ENCODE measurements around the gene CCT6A.
"Not testable (repeated sequence)": the region's sequence is repeated elsewhere in the genome, so short reads cannot be mapped to it uniquely, and the experiment has no call there.

Gene CCT6A

GRCh38 chr7:56031556-56031955, 20.0 kb upstream of the CCT6A start:
- H3K4me1 ChIP-seq (ENCODE audit: control insufficient read depth, insufficient read depth, low read length); H3K9ac ChIP-seq (ENCODE audit: low read length); H3K4me3 ChIP-seq (ENCODE audit: low read length); H3K9me3 ChIP-seq (ENCODE audit: control insufficient read depth, low read length); H3K27me3 ChIP-seq (ENCODE audit: control insufficient read depth, insufficient read depth, low read length); H3K36me3 ChIP-seq (ENCODE audit: control insufficient read depth, insufficient read depth, low read length): not testable (repeated sequence)

DNA sequence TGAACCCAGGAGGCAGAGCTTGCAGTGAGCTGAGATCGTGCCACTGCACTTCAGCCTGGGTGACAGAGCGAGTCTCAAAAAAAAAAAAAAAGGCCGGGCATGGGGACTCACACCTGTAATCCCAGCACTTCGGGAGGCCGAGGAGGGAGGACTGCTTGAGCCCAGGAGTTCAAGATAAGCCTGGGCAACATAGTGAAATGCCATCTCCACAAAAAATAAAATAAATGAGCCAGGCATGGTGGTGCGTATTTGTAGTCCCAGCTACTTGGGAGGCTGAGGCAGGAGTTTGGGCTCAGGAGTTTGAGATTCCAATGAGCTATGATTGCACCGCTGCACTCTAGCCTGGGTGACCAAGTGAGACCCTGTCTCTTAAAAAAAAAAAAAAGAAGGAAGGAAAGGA, 19.0 kb upstream of the CCT6A start:
- not testable (repeated sequence) for H3K27me3 ChIP-seq (ENCODE audit: control insufficient read depth, insufficient read depth, low read length); H3K4me3 ChIP-seq (ENCODE audit: low read length); H3K9ac ChIP-seq (ENCODE audit: low read length); H3K9me3 ChIP-seq (ENCODE audit: control insufficient read depth, low read length); H3K36me3 ChIP-seq (ENCODE audit: control insufficient read depth, insufficient read depth, low read length); H3K4me1 ChIP-seq (ENCODE audit: control insufficient read depth, insufficient read depth, low read length)

- H3K4me3 ChIP-seq (ENCODE audit: low read length): peak overlapping the region; percentile 92
Measured at GRCh38 chr7:56033671-56034432, 17.7 kb upstream of the CCT6A start.

DNA sequence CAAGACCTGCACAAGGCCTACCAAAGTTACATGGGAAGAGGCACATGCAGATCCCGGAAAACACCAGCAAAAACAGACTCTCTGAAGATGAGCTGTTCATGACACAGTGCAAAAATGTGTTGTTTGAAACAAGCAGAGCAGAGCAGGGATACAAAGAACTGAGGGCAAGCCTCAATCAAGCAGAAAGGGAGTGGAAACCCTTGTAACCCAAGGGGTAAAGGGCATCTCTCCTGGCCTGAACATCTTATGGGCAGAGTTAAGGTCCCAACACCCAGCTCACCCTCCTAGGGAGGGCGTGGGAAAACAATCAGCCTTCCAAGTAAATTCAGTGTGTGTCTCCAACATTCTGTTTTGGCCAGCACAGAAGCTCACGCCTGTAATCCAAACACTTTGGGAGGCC, 10.8 kb upstream of the CCT6A start:
- H3K27me3 ChIP-seq (ENCODE audit: control insufficient read depth, insufficient read depth, low read length): no peaks in the 10 kb centered on the region
- H3K9ac ChIP-seq (ENCODE audit: low read length): no peak overlapping the region
- H3K36me3 ChIP-seq (ENCODE audit: control insufficient read depth, insufficient read depth, low read length): no peaks in the 10 kb centered on the region
- no peaks in the 10 kb centered on the region for H3K9me3 ChIP-seq (ENCODE audit: control insufficient read depth, low read length)
- no peak overlapping the region for H3K4me3 ChIP-seq (ENCODE audit: low read length)
- H3K4me1 ChIP-seq (ENCODE audit: control insufficient read depth, insufficient read depth, low read length): no peaks in the 10 kb centered on the region

More at GRCh38 chr7:56033671-56034432, 17.7 kb upstream of the CCT6A start:
- Histone ChIP-seq H3K9ac (ENCODE audit: low read length) (peak overlapping the region; percentile 59), H3K9me3 (ENCODE audit: control insufficient read depth, low read length) (no peaks in the 10 kb centered on the region), H3K36me3 (ENCODE audit: control insufficient read depth, insufficient read depth, low read length) (no peaks in the 10 kb centered on the region), H3K27me3 (ENCODE audit: control insufficient read depth, insufficient read depth, low read length) (no peaks in the 10 kb centered on the region), H3K4me1 (ENCODE audit: control insufficient read depth, insufficient read depth, low read length) (peaks cover 6% of the 10 kb centered on the region)

- H3K9me3 ChIP-seq (ENCODE audit: control insufficient read depth, low read length); H3K4me3 ChIP-seq (ENCODE audit: low read length); H3K9ac ChIP-seq (ENCODE audit: low read length); H3K36me3 ChIP-seq (ENCODE audit: control insufficient read depth, insufficient read depth, low read length); H3K27me3 ChIP-seq (ENCODE audit: control insufficient read depth, insufficient read depth, low read length): not testable (repeated sequence)
- H3K4me1 ChIP-seq (ENCODE audit: control insufficient read depth, insufficient read depth, low read length): peaks cover 20% of the 10 kb centered on the region
Measured at GRCh38 chr7:56045758-56046157, 5.8 kb upstream of the CCT6A start.

DNA sequence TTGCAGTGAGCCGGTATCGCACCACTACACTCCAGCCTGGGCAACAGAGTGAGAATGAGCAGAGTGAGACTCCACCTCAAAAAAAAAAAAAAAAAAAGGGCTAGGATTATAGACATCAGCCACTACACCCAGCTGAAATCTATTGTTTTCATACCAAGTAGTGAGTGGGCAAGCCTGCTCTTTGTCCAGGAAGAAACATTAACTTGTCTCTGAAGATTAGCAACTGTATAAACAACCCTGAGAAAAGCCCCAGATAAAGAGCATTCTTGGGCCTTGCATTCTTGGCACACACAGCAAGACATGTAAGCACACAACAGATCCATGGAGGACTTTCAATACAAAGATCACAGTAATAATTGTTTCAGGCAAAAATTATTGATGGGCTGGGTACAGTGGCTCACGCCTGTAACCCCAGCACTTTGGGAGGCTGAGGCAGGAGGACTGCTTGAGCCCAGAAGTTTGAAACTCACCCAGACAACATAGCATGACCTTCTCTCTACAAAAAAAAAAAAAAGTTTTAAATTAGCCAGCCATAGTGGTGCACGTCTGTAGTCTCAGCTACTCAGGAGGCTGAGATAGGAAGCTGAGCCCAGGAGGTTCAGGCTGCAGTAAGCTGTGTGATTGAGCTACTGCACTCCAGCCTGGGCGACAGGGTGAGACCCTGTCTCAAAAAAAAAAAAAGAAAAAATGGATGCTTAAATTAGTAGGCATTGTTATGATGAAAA, 4.7 kb upstream of the CCT6A start:
- H3K27me3 ChIP-seq (ENCODE audit: control insufficient read depth, insufficient read depth, low read length): no peaks in the 10 kb centered on the region
- H3K36me3 ChIP-seq (ENCODE audit: control insufficient read depth, insufficient read depth, low read length): no peaks in the 10 kb centered on the region

GRCh38 chr7:56047446-56048116, 4.0 kb upstream of the CCT6A start:
- not testable (repeated sequence) for H3K36me3 ChIP-seq (ENCODE audit: control insufficient read depth, insufficient read depth, low read length); H3K27me3 ChIP-seq (ENCODE audit: control insufficient read depth, insufficient read depth, low read length); H3K4me3 ChIP-seq (ENCODE audit: low read length); H3K9me3 ChIP-seq (ENCODE audit: control insufficient read depth, low read length); H3K9ac ChIP-seq (ENCODE audit: low read length)
- peaks cover 23% of the 10 kb centered on the region for H3K4me1 ChIP-seq (ENCODE audit: control insufficient read depth, insufficient read depth, low read length)

More for the DNA sequence above, 4.7 kb upstream of the CCT6A start:
- Histone ChIP-seq H3K9ac (ENCODE audit: low read length) (no peak overlapping the region), H3K4me3 (ENCODE audit: low read length) (no peak overlapping the region), H3K9me3 (ENCODE audit: control insufficient read depth, low read length) (no peaks in the 10 kb centered on the region), H3K4me1 (ENCODE audit: control insufficient read depth, insufficient read depth, low read length) (peaks cover 20% of the 10 kb centered on the region)

DNA sequence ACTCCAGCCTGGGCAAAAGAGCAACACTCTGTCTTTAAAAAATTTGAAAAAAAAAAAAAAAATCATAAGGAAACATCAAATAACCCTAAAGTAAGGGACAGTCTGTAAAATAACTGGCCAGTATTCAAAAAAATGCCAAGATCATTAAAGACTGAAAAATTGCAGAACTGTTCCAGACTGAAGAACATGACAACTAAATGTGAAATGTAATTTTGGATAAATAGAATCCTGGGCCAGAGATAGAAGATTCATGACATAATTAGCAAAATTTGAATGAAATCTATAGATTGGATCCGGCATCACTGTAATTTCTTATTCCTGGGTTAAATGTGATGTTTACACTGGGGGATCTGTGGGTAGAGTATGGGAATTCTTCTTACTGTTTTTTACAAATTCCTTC, 3.3 kb upstream of the CCT6A start:
- peaks cover 29% of the 10 kb centered on the region for H3K4me1 ChIP-seq (ENCODE audit: control insufficient read depth, insufficient read depth, low read length)
- no peak overlapping the region for H3K9ac ChIP-seq (ENCODE audit: low read length)
- H3K9me3 ChIP-seq (ENCODE audit: control insufficient read depth, low read length): no peaks in the 10 kb centered on the region
- H3K36me3 ChIP-seq (ENCODE audit: control insufficient read depth, insufficient read depth, low read length): no peaks in the 10 kb centered on the region
- no peaks in the 10 kb centered on the region for H3K27me3 ChIP-seq (ENCODE audit: control insufficient read depth, insufficient read depth, low read length)
- no peak overlapping the region for H3K4me3 ChIP-seq (ENCODE audit: low read length)

DNA sequence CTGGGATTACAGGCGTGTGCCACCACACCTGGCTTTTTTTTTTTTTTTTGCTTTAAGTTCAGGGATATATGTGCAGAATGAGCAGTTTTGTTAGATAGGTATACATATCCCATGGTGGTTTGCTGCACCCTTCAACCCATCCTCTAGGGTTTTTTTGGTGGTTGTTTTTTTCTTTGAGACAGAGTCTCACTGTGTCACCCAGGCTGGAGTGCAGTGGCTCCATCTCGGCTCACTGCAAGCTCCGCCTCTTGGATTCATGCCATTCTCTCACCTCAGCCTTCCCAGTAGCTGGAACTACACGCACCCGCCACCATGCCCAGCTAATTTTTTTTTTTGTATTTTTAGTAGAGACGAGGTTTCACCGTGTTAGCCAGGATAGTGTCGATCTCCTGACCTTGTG, 2.8 kb upstream of the CCT6A start:
- H3K4me3 ChIP-seq (ENCODE audit: low read length); H3K36me3 ChIP-seq (ENCODE audit: control insufficient read depth, insufficient read depth, low read length); H3K9ac ChIP-seq (ENCODE audit: low read length); H3K27me3 ChIP-seq (ENCODE audit: control insufficient read depth, insufficient read depth, low read length); H3K9me3 ChIP-seq (ENCODE audit: control insufficient read depth, low read length): not testable (repeated sequence)
- peaks cover 32% of the 10 kb centered on the region for H3K4me1 ChIP-seq (ENCODE audit: control insufficient read depth, insufficient read depth, low read length)

DNA sequence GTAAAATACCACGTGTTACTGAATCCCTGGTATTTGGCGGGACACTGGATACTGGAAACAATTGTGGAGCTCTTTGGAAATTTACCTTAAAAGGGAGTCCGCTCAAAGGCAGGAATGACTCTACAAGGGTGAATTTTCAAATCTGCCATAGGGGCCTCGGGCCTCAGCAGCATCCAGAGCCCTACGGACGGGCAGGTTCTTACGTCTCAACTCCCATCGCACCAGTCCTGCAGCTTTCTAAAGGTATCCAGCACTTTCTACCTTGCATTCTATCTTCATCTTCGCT, 569 bp upstream of the CCT6A start:
- H3K27me3 ChIP-seq (ENCODE audit: control insufficient read depth, insufficient read depth, low read length): no peaks in the 10 kb centered on the region
- H3K36me3 ChIP-seq (ENCODE audit: control insufficient read depth, insufficient read depth, low read length): no peaks in the 10 kb centered on the region
- H3K9me3 ChIP-seq (ENCODE audit: control insufficient read depth, low read length): no peaks in the 10 kb centered on the region
- H3K9ac ChIP-seq (ENCODE audit: low read length): peak overlapping the region; percentile 94
- H3K4me3 ChIP-seq (ENCODE audit: low read length): peak overlapping the region; percentile 83
- peaks cover 32% of the 10 kb centered on the region for H3K4me1 ChIP-seq (ENCODE audit: control insufficient read depth, insufficient read depth, low read length)

- H3K4me1 ChIP-seq (ENCODE audit: control insufficient read depth, insufficient read depth, low read length): peaks cover 19% of the 10 kb centered on the region
- H3K9ac ChIP-seq (ENCODE audit: low read length): peak overlapping the region; percentile 94
- H3K36me3 ChIP-seq (ENCODE audit: control insufficient read depth, insufficient read depth, low read length): no peaks in the 10 kb centered on the region
- H3K9me3 ChIP-seq (ENCODE audit: control insufficient read depth, low read length): no peaks in the 10 kb centered on the region
- H3K4me3 ChIP-seq (ENCODE audit: low read length): no peak overlapping the region
- no peaks in the 10 kb centered on the region for H3K27me3 ChIP-seq (ENCODE audit: control insufficient read depth, insufficient read depth, low read length)
Measured at GRCh38 chr7:56053379-56053778, 1.8 kb downstream of the CCT6A start.

DNA sequence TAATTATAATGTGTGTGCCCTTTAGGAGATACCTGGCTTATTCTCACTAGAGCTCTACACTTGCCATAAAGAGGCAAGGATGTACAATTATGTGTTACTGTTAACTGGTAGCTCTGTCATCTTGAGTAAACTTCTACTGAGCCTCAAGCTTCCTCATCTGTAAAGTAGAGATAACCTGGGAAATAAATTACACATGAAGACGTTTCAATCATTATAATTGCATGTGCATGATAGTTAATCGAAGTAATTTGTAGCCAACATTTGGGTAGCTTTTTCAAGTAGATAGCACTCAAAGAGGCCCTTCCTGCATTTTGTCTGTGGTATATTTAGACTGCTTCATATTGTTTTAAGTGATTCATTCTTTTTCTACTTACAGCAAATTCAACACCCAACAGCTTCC, 2.4 kb downstream of the CCT6A start:
- no peaks in the 10 kb centered on the region for H3K36me3 ChIP-seq (ENCODE audit: control insufficient read depth, insufficient read depth, low read length)
- peaks cover 15% of the 10 kb centered on the region for H3K4me1 ChIP-seq (ENCODE audit: control insufficient read depth, insufficient read depth, low read length)

More for the DNA sequence above, 2.4 kb downstream of the CCT6A start:
- H3K4me3 ChIP-seq (ENCODE audit: low read length): no peak overlapping the region
- H3K9me3 ChIP-seq (ENCODE audit: control insufficient read depth, low read length): no peaks in the 10 kb centered on the region
- no peaks in the 10 kb centered on the region for H3K27me3 ChIP-seq (ENCODE audit: control insufficient read depth, insufficient read depth, low read length)
- H3K9ac ChIP-seq (ENCODE audit: low read length): no peak overlapping the region

Data from mucosa of stomach (tissue), 1 donor.